GM18858 (cell line): ENCODE data around the gene PANK3.
"Not testable (repeated sequence)": the region's sequence is repeated elsewhere in the genome, so short reads cannot be mapped to it uniquely, and the experiment has no call there.

Experiments
- ATAC-seq: cut with Tn5 transposase; IDR thresholded peaks from one replicate; pipeline ENCODE4 v1.9.1; 2021; ENCODE audit not compliant: unreplicated experiment

Gene PANK3

DNA sequence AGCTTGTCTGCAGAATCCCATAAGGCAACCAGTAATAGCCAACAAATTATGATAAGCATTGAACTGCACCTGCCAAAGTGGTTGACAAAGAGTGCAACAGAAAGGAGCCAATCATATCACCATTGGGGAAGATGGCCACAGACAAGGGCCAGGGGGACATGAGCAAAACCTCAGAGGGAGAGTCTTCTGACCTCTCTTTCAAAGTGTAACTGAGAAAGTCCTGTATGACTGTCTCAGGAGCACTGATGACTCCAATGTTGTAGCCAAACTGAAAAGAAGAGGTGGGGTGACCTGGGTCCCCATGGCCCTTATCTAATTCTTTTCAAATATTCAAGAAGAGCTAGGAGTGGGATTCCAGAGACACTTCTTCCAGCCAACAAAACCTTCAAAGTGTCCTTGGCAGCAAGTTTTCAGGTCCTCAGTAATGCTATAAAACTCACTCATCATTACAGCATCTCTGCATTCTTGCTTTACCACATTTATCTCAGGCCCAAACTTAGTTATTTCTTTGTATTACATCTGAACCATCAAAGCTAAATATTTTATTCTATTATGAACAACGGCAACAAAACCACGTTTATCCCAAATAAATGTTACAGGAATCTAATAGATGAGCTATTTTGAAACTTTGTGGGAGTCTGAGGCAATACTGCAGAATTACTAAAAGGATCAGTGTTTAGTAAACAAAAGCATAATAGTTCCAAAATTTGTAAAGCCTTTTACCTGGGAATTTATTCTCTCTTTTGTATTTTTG lies 25.6 kb downstream of the PANK3 start:
- ATAC-seq = no peak

DNA sequence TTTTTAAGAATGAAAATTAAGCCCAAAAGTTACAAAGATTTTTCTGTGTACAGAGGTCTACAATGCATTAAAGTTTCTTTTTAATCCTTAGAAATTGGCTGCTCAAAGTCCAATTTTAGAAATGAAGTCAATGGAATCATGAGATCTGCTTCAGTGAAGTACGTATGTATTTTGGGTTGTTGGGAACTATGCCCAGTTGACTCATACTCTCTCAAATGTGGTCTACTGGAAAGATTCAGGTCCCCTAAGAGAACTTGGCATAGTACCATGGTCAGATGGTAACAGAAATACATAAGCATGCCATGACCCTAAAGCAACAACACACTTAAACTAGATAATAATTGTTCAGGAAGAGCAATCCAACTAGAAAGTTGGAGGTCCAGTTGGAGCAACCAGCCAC lies 27.0 kb downstream of the PANK3 start:
- ATAC-seq = no peak

DNA sequence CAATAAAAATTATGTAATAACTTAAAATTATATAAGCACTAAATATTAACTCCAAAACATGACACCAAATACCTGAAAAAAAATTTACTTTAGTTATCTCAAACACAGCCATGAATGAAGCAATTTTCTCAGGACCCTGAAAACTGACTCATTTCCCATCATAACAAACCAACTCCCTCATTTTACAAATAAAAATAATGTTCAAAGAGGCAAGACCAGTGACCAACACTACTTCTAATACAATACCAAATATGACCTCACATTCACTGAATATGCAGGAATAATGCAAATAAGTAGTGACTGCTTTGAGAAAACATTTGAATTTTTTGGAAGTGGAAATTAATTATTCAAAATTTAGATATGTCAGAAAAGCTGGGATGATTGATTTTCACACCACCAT lies 28.5 kb downstream of the PANK3 start:
- no peak for ATAC-seq

DNA sequence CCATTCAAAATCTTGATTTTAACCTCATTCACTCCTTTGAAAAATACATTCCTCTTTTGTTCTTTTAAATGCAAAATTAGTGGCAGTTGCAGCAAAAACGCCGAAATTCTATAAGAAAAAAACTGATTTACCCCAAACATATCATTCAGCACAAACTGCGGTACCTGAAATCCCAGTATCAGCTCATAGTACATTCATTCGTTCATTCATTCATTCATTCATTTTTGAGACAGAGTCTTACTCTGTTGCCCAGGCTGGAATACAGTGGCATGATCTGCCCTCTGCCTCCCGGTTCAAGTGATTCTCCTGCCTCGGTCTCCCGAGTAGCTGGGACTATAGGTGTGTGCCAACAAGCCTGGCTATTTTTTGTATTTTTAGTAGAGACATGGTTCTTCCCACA lies 29.6 kb downstream of the PANK3 start:
- no peak for ATAC-seq

DNA sequence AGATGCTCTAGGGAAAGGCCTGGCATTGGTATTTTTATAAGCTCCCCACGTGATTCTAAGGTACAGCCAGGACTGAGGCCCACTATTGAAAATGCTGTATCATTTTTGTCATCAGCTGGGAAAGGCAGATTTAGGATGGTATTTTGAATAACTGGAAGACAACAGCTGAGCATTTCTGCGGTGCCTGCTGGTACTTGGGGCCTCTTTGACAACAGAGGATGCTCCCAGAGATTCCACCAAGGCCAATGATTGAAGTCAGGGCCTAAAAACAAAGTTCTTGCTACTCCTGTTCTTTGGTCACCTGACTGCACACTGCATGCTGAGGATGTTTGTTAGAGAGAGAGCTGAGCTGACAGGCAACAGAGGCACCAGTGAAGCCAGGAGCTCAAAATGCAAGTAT lies 42.0 kb downstream of the PANK3 start:
- ATAC-seq = no peak

DNA sequence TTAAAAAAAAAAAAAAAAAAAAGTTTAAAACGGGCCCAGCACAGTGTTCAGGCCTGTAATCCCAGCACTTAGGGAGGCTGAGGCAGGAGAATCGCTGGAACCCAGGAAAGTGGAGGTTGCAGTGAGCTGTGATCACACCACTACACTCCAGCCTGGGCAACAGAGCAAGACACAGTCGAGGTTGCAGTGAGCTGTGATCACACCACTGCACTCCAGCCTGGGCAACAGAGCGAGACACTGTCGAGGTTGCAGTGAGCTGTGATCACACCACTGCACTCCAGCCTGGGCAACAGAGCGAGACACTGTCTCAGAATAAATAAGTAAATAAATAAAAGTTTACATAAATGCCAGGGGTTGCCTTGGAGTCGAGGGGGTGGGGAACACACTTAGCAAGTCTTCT lies 44.8 kb downstream of the PANK3 start:
- ATAC-seq = not testable (repeated sequence)

DNA sequence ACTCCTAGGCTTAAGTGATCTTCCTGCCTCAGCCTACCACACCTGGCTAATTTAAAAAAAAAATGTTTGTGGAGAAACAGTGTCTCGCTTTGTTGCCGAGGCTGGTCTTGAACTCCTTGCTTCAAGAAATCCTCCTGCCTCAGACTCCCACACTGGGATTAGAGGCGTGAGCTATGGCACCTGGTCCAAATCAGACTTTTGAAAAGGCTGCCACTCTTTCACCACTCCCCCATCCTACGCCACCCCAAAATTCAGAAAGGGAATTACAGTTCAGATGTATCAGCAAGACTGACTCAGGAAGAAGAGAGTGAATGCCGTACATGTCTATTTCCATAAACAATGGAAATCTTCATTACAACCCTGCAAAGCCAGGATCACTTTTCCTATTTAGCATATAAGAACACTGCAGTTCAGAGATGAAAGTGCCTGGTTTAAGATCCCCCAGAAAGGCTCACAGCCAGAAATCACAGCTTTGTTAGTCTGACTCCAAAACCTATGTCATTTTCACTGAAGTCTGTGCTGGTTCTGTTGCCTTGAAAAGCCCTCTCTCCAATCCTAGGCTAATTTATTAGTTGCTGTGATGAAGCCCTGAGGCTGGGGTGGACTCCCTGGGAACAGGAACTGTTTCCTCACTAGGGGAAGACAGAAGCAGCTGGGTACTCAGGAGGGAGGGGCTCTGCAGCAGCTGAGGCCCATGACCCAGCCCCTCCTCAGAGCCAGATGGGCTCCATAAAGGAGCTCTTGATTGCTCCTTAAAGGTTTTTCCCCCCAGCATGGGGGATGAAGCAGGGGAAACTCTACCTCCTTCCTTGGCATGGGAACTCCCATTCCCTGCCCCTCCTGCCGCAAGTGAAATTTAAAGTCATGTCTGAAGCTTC lies 46.9 kb downstream of the PANK3 start:
- no peak for ATAC-seq

DNA sequence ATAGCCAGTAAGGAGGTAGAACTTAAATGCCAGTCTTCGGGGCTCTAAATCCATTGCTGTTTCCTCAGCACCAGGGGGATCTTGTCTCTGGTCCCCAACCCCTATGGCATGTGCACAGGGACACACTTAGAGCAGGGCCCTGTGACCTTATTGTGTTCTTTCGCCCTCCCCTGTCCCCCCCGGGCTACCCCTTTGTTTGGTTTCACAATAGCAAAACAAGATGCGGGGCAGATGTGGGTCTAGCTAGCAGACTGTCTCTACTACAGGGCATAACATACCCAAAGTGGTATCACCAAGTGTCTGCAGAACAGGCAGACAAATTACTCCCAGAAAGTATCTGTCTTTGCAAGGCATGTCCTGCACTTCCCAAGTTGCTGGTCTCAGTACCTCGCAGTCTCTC lies 48.0 kb downstream of the PANK3 start:
- no peak for ATAC-seq

DNA sequence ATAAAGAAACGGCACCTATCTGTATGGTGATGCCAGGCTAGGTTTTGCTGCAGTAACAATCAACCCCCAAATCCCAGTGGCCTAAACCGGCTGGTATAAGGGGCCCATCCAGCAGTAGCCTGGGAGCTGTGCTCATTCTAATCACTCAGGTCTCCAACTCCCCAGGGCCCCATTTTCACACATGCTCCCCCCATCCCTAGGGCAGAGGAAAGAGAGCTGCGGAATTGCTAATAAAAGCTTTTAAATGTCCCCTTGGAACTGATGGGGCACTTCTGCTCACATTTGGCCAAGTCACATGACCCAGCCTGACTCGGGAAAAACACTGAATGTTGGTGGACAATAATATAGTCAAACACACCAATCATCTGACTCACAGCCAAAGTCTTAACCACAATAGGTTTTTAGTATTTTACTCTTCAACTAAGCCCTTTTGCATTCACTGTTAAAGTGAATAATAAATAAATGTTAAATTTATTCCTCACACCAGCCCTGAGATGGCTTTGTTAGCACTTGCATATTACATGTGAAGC lies 48.5 kb downstream of the PANK3 start:
- ATAC-seq = no peak

DNA sequence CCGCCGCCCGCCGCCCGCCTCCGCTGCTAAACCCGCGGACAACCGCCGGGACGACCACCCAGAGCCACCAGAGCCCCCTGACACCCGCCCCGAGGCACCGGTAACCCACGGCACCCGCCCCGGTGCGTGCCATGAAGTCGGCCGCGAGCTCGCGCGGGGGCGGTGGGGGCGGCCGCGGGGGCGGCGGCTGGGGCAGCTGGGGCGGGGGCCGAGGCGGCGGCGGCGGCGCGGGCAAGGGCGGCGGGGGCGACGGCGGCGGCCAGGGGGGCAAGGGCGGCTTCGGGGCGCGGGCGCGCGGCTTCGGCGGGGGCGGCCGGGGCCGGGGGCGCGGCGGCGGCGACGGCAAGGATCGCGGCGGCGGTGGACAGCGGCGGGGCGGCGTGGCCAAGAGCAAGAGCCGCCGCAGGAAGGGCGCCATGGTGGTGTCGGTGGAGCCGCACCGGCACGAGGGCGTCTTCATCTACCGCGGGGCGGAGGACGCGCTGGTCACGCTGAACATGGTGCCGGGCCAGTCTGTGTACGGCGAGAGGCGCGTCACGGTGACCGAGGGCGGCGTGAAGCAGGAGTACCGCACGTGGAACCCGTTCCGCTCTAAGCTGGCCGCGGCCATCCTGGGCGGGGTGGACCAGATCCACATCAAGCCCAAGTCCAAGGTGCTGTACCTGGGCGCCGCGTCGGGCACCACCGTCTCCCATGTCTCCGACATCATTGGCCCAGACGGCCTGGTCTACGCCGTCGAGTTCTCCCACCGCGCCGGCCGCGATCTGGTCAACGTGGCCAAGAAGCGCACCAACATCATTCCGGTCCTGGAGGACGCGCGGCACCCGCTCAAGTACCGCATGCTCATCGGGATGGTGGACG lies 49.6 kb downstream of the PANK3 start:
- ATAC-seq = no peak

DNA sequence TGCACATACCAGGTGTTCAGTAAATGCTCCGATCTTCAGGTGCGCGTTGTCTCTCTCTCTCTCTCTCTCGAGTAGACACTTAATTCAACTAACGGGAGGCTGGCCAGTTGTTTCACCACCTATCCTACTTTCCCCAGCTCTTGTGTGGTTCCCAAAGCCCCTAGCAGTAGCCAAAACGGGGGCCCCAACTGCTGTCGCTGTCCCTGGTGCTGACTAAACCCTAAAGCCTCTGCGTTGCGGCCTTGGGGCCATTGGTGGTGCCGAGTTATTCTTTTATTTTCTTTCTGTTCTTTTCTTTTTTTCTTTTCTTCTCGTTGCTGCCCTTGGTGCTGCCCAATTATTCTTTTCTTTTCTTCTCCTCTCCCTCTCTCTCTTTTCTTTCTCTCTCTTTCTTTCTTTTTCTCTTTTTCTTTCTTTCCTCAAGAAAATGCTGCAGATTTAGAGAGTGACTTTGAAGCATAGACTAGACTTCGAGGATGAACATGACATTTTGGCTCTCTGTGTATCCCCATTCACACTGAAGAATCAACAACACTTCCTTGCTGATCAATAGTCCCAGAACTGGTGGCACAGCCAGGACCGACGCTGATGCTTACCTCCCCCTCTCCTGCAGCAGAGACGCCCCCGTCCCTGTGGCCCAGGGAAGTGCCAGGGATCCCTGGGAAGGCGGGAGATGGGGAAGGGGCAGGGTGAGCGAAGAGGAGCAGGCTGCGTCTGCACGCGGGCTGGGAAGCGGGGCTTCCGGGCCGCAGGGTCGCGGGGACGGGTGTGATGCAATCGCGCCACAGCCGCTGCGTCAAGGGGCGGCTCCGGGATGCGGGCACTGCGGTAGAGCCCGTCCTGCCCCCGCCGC lies 50.4 kb downstream of the PANK3 start, which contains the start of gene FBLL1:
Gene FBLL1, plus strand, starts transcription at position 785 of the 853 bp plus-strand sequence. CDS start 200 bp downstream, outside the sequence.
- no peak for ATAC-seq

DNA sequence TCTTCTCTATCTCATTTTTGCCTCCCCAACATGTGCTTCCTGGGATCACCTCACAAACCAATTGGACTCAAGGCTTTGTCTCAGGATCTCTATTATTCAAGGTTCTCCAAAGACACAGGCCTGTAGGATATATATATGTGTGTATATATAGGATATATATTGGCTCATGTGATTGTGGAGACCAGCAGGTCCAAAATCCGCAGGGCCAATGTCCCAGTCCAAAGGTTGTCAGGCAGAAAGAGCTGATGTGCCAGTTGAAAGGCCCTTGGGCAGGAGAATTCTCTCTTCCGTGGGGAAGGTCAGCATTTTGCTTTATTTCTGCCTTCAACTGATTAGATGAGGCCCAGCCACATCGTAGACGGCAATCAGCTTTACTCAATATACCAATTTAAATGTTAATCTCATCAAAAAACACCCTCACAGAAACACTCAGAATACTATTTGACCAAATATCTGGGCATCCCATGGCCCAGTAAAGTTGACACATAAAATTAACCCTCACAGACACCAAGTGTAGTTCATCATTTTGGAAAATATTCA lies 51.3 kb downstream of the PANK3 start:
- ATAC-seq = no peak

DNA sequence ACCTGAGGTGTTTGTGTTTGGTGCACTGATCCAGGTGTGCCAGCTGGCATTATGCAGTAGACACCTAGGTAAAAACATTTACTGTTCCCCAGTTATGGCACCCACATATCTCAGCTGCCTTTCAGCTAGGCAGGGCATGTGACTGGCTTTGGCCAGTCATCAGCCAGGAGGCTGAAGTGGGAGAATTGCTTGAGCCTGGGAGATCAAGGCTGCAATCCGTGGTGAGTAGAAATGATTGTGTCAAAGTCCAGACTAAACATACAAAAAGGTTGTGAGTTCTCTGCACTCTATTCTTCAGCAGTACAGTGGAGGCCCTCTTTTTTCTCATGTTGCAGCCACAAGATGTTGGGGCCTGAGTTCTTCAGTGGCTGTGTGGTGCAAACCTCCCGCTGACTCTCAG lies 53.3 kb downstream of the PANK3 start:
- ATAC-seq = no peak

DNA sequence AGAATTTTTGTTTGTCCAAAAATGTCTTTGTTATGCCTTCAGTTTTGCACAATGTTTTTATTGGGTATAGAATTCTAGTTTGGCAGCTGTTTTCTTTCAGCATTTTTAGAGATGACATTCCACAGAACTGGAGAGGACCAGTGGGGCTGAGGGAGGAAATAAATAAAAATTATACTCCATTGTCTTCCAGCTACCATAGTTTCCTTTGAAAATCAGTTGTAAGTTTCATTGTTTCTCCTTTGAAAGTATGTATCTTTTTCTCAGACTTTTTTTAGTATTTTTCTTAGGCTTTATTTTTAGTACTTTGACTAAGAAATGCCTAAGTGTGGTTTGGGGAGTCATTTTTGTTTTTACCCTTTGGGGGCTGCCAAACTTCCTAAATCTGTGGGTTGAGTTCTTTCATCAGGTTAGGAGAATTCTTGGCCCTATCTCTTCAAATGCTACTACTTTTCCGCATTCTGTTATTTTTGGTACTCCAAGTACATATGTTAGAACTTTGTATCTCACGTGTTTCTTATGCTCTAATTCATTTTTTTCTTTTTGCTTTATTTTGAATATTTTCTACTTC lies 65.2 kb downstream of the PANK3 start:
- ATAC-seq = no peak

DNA sequence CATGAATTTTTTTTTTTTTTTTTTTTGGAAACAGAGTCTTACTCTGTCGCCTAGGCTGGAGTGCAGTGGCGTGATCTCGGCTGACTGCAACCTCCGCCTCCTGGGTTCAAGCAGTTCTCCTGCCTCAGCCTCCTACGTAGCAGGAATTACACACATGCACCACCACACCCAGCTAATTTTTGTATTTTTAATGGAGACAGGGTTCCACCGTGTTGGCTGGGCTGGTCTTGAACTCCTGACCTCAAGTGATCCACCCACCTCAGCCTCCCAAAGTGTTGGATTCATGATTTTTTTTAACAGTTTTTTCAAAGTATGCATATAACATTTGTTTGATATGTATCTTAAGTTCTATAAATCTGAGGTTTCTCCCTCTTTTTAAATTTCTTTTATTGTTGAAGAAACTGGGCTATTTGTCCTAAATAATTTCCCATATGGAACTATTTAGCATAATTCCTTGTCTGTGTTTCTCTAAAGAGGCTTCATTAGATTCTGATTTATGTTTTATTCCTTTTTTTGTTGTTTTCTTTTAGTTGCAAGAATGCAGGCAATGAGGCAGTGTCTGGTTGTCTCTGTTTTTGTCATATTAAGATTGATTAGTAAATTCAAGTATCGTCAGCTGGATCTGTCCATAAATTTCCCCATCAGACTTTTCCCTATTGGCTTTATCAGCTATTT lies 76.5 kb downstream of the PANK3 start:
- no peak for ATAC-seq
